Hematopoietic multipotent progenitor cell treated with erythropoietin and hydrocortisone succinate and interleukin-3 and kit ligand, for 17 days (in vitro differentiated cells): ENCODE measurements around the gene TEDDM1.
"Not testable (repeated sequence)": the region's sequence is repeated elsewhere in the genome, so short reads cannot be mapped to it uniquely, and the experiment has no call there.

Source experiments
- DNase-seq: peaks from one replicate; pipeline ENCODE4 v3.0.0-alpha.2; 2015; ENCODE audit warnings: low spot score

Gene TEDDM1

GRCh38 chr1:182380199-182380598 lies 20.3 kb downstream of the TEDDM1 start:
- DNase-seq = no peak

GRCh38 chr1:182379781-182380180 lies 20.7 kb downstream of the TEDDM1 start:
- DNase-seq = not testable (repeated sequence)

- DNase-seq = no peak
Measured at GRCh38 chr1:182376936-182377574, 23.4 kb downstream of the TEDDM1 start.

- DNase-seq = no peak
Measured at GRCh38 chr1:182374101-182374834, 26.2 kb downstream of the TEDDM1 start.

- DNase-seq = no peak
Measured at GRCh38 chr1:182370532-182370931, 29.9 kb downstream of the TEDDM1 start.

GRCh38 chr1:182368903-182369302 lies 31.6 kb downstream of the TEDDM1 start:
- DNase-seq = no peak

- no peak for DNase-seq
Measured at GRCh38 chr1:182368358-182368757, 32.1 kb downstream of the TEDDM1 start.

GRCh38 chr1:182367926-182368325 lies 32.5 kb downstream of the TEDDM1 start:
- no peak for DNase-seq

- DNase-seq = no peak
Measured at GRCh38 chr1:182366596-182366995, 33.9 kb downstream of the TEDDM1 start.

GRCh38 chr1:182359645-182360044 lies 40.8 kb downstream of the TEDDM1 start:
- DNase-seq = no peak

- DNase-seq = no peak
Measured at GRCh38 chr1:182357913-182358312, 42.6 kb downstream of the TEDDM1 start.

GRCh38 chr1:182357171-182357570 lies 43.3 kb downstream of the TEDDM1 start:
- no peak for DNase-seq

GRCh38 chr1:182355723-182356098 lies 44.8 kb downstream of the TEDDM1 start:
- DNase-seq = no peak

- DNase-seq = no peak
Measured at GRCh38 chr1:182351790-182352364, 48.6 kb downstream of the TEDDM1 start.

GRCh38 chr1:182350839-182351238 lies 49.6 kb downstream of the TEDDM1 start:
- DNase-seq = no peak

- no peak for DNase-seq
Measured at GRCh38 chr1:182348961-182349747, 51.3 kb downstream of the TEDDM1 start.
